WTC11 (cell line): ENCODE measurements around the gene ARPC5. TPM values are rescaled to one million over a fixed set of nuclear protein-coding genes. Genes with fewer than 3 reads are reported as not detected.

Experiments
- ATAC-seq: fragments of 200-7000 bp; cut with Tn5 transposase; 2 replicates; pipeline ENCODE4 v1.10.0; 2021; ENCODE audit warnings: mild to moderate bottlenecking, moderate library complexity
- CTCF ChIA-PET: fragments of 300-600 bp; sonication (Branson Sonifier 250); formaldehyde crosslinking; loops from one replicate; lab custom pipeline; 2021; ENCODE audit warnings: antibody characterized with exemption; lab: Charles Lee
- POLR2A ChIA-PET: fragments of 350-600 bp; sonication (Branson Sonifier 250); formaldehyde crosslinking; loops from one replicate; lab custom pipeline; 2021; ENCODE audit warnings: antibody characterized with exemption; lab: Charles Lee
- DNase-seq: peaks from one replicate; pipeline ENCODE4 v3.0.0; 2021; ENCODE audit warnings: low spot score
- H3K27ac Mint-ChIP-seq: 2 replicates; pipeline ENCODE4 v1.8.0; 2021; ENCODE audit warnings: mixed read lengths
- H3K27me3 Mint-ChIP-seq: 2 replicates; pipeline ENCODE4 v1.8.0; 2021; ENCODE audit warnings: low read depth, mild to moderate bottlenecking, moderate library complexity, mixed read lengths
- H3K36me3 Mint-ChIP-seq: 2 replicates; pipeline ENCODE4 v1.8.0; 2021; ENCODE audit warnings: mixed read lengths
- H3K4me1 Mint-ChIP-seq: 2 replicates; pipeline ENCODE4 v1.8.0; 2022; ENCODE audit warnings: mixed read lengths
- H3K4me3 Mint-ChIP-seq: 2 replicates; pipeline ENCODE4 v1.8.0; 2021; ENCODE audit warnings: mild to moderate bottlenecking, moderate library complexity, mixed read lengths
- H3K9me3 Mint-ChIP-seq: 2 replicates; pipeline ENCODE4 v1.8.0; 2021; ENCODE audit warnings: mixed read lengths
- CREB1 ChIP-seq: sonication (generic); formaldehyde crosslinking; IDR thresholded peaks from 2 replicates; pipeline ENCODE4 v1.8.0; 2023; ENCODE audit warnings: mild to moderate bottlenecking, missing genetic modification reagents
- E2F1 ChIP-seq: sonication (generic); formaldehyde crosslinking; IDR thresholded peaks from 2 replicates; pipeline ENCODE4 v1.8.0; 2022; ENCODE audit warnings: mild to moderate bottlenecking, missing genetic modification reagents
- E2F4 ChIP-seq: sonication (generic); formaldehyde crosslinking; IDR thresholded peaks from 2 replicates; pipeline ENCODE4 v1.8.1; 2022; ENCODE audit warnings: low read depth, mild to moderate bottlenecking, moderate library complexity, missing genetic modification reagents, borderline replicate concordance
- ESRRA ChIP-seq: sonication (generic); formaldehyde crosslinking; IDR thresholded peaks from 2 replicates; pipeline ENCODE4 v1.8.1; 2022; ENCODE audit warnings: mild to moderate bottlenecking, missing genetic modification reagents, borderline replicate concordance
- GABPB1 ChIP-seq: sonication (generic); formaldehyde crosslinking; IDR thresholded peaks from 2 replicates; pipeline ENCODE4 v1.8.1; 2023; ENCODE audit warnings: mild to moderate bottlenecking, missing genetic modification reagents
- HMGXB4 ChIP-seq: sonication (generic); formaldehyde crosslinking; IDR thresholded peaks from 2 replicates; pipeline ENCODE4 v1.8.1; 2023; ENCODE audit warnings: mild to moderate bottlenecking, moderate library complexity, missing genetic modification reagents
- IRF1 ChIP-seq: sonication (generic); formaldehyde crosslinking; IDR thresholded peaks from 2 replicates; pipeline ENCODE4 v1.8.0; 2023; ENCODE audit warnings: missing genetic modification reagents
- MXD4 ChIP-seq: fragments of 250-450 bp; sonication (Bioruptor Pico); IDR thresholded peaks from 2 replicates; pipeline ENCODE4 v1.8.0; 2021; ENCODE audit warnings: mild to moderate bottlenecking, moderate library complexity, borderline replicate concordance
- NFE2L1 ChIP-seq: sonication (generic); formaldehyde crosslinking; IDR thresholded peaks from 2 replicates; pipeline ENCODE4 v1.8.1; 2023; ENCODE audit warnings: missing genetic modification reagents
- NFYB ChIP-seq: sonication (generic); formaldehyde crosslinking; conservative IDR thresholded peaks from 2 replicates; pipeline ENCODE4 v1.8.0; 2022; ENCODE audit warnings: low read depth, missing genetic modification reagents
- NR1H2 ChIP-seq: sonication (generic); formaldehyde crosslinking; IDR thresholded peaks from 2 replicates; pipeline ENCODE4 v1.9.0; 2021; ENCODE audit warnings: mild to moderate bottlenecking, moderate library complexity, missing genetic modification reagents
- NR2C2 ChIP-seq: sonication (generic); formaldehyde crosslinking; IDR thresholded peaks from 2 replicates; pipeline ENCODE4 v1.8.0; 2022; ENCODE audit warnings: mild to moderate bottlenecking, missing genetic modification reagents
- RELA ChIP-seq: sonication (generic); formaldehyde crosslinking; IDR thresholded peaks from 2 replicates; pipeline ENCODE4 v1.8.1; 2022; ENCODE audit warnings: missing genetic modification reagents, mild to moderate bottlenecking, borderline replicate concordance
- RORB ChIP-seq: fragments of 250-450 bp; sonication (Bioruptor Pico); IDR thresholded peaks from 2 replicates; pipeline ENCODE4 v1.9.0; 2021; ENCODE audit warnings: mild to moderate bottlenecking
- SP1 ChIP-seq: sonication (generic); formaldehyde crosslinking; conservative IDR thresholded peaks from 2 replicates; pipeline ENCODE4 v1.8.1; 2022; ENCODE audit warnings: missing genetic modification reagents
- TCF7 ChIP-seq: sonication (generic); formaldehyde crosslinking; IDR thresholded peaks from 2 replicates; pipeline ENCODE4 v1.8.0; 2022; ENCODE audit warnings: mild to moderate bottlenecking, low read depth, missing genetic modification reagents, moderate library complexity
- TEAD1 ChIP-seq: sonication (generic); formaldehyde crosslinking; IDR thresholded peaks from 2 replicates; pipeline ENCODE4 v1.8.0; 2022; ENCODE audit warnings: mild to moderate bottlenecking, missing genetic modification reagents
- ZBTB43 ChIP-seq: sonication (generic); formaldehyde crosslinking; IDR thresholded peaks from 2 replicates; pipeline ENCODE4 v1.8.1; 2023; ENCODE audit warnings: mild to moderate bottlenecking, missing genetic modification reagents
- ZNF121 ChIP-seq: sonication (generic); formaldehyde crosslinking; IDR thresholded peaks from 2 replicates; pipeline ENCODE4 v1.8.0; 2023; ENCODE audit warnings: missing genetic modification reagents
- ZNF281 ChIP-seq: sonication (generic); formaldehyde crosslinking; IDR thresholded peaks from 2 replicates; pipeline ENCODE4 v1.8.0; 2023; ENCODE audit warnings: mild to moderate bottlenecking, missing genetic modification reagents
- ZNF416 ChIP-seq: fragments of 250-450 bp; sonication (Bioruptor Pico); IDR thresholded peaks from 2 replicates; pipeline ENCODE4 v1.9.0; 2021; ENCODE audit warnings: mild to moderate bottlenecking, inconsistent platforms
- ZNF423 ChIP-seq: fragments of 250-450 bp; sonication (Bioruptor Pico); IDR thresholded peaks from 2 replicates; pipeline ENCODE4 v2.1.2; 2022; ENCODE audit warnings: mild to moderate bottlenecking, moderate library complexity
- ZSCAN18 ChIP-seq: fragments of 250-450 bp; sonication (Bioruptor Pico); IDR thresholded peaks from 2 replicates; pipeline ENCODE4 v2.1.2; 2022; ENCODE audit warnings: mild to moderate bottlenecking, moderate library complexity
- total RNA-seq: library from RNA; stranded (reverse); gene quantifications from 3 replicates; pipeline ENCODE4 v1.2.3, GENCODE V29; 2021

ARPC5 gene
- total RNA-seq, 1 experiment from 2014 or later: 51.7 TPM

GRCh38 chr1:183678819-183679218 is 43.2 kb upstream of the ARPC5 start (continued):
- no peak for TF ChIP-seq TEAD1 (CRISPR knock-in tag)
- TF ChIP-seq GABPB1: no peak
- TF ChIP-seq ESRRA (CRISPR knock-in tag): no peak
- no peak for TF ChIP-seq IRF1 (CRISPR knock-in tag)
- no peak for TF ChIP-seq E2F1 (CRISPR knock-in tag)
- TF ChIP-seq RORB (CRISPR knock-in tag): no peak
- no peak for TF ChIP-seq ZNF423 (CRISPR knock-in tag)
- no peak for TF ChIP-seq NR1H2 (CRISPR knock-in tag)

- DNase-seq: no peak
- H3K9me3 Mint-ChIP-seq: peaks cover 11% of the 10 kb centered on the region
- no peak overlapping the region for H3K4me3 Mint-ChIP-seq
- H3K27ac Mint-ChIP-seq: no peak overlapping the region
- no peaks in the 10 kb centered on the region for H3K4me1 Mint-ChIP-seq
- ChIA-PET CTCF (interaction anchor here (0.8 kb wide), 1 partner anchor 8 kb away, joined by 3 read pairs; no protein-coding TSS in a partner anchor), POLR2A (no interaction called here)
- H3K27me3 Mint-ChIP-seq: no peaks in the 10 kb centered on the region
- no peak for ATAC-seq
- H3K36me3 Mint-ChIP-seq: no peaks in the 10 kb centered on the region
- TF ChIP-seq ZNF416 (no peak), NFYB (CRISPR knock-in tag) (no peak), E2F4 (CRISPR knock-in tag) (no peak), GABPB1 (no peak), NR2C2 (no peak), SP1 (CRISPR knock-in tag) (no peak), ZNF281 (CRISPR knock-in tag) (no peak)
These were observed 41.1 kb upstream of the ARPC5 start for GRCh38 chr1:183676586-183677189.

- POLR2A ChIA-PET: no interaction called here
- H3K36me3 Mint-ChIP-seq: no peaks in the 10 kb centered on the region
- no peaks in the 10 kb centered on the region for H3K27me3 Mint-ChIP-seq
- H3K9me3 Mint-ChIP-seq: peaks cover 11% of the 10 kb centered on the region
- no peak overlapping the region for H3K4me3 Mint-ChIP-seq
- no peak overlapping the region for H3K27ac Mint-ChIP-seq
- CTCF ChIA-PET: no interaction called here
- no peaks in the 10 kb centered on the region for H3K4me1 Mint-ChIP-seq
- ATAC-seq (no peak), DNase-seq (no peak)
- TF ChIP-seq ZBTB43 (no peak), MXD4 (CRISPR knock-in tag) (no peak), TCF7 (CRISPR knock-in tag) (no peak), NFYB (CRISPR knock-in tag) (no peak), ZNF416 (no peak), RELA (no peak), ZSCAN18 (CRISPR knock-in tag) (no peak), NFE2L1 (CRISPR knock-in tag) (no peak), CREB1 (no peak), ZNF121 (no peak), HMGXB4 (CRISPR knock-in tag) (no peak)
These were observed 40.5 kb upstream of the ARPC5 start for GRCh38 chr1:183675883-183676585.
